Activated CD4-positive, alpha-beta T cell treated with anti-CD3 and anti-CD28 coated beads, Interleukin-2, amount 50 U/mL, for 16 hours (primary cell): ENCODE data around the gene AMER3.

Source experiments
- DNase-seq: peaks from one replicate; pipeline ENCODE4 v3.0.0-alpha.2; 2020

The AMER3 gene

DNA sequence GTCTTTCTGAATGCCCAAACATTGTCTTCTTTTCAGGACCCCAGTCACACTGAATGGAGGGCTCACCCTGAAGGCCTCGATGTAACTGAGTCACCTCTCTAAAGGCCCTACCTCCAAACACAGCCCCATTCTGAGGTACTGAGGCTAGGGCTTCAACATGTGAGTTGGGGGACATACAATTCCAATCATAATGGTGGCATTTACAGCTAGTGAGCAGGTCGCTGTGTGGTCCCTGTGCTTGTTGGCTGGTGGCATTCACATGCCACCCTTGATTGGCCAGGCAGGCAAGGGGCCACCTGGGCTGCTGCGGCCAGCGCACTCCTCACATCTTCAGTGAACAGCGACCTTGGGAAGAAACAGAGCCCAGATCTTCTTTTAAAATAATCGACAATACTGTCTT, 30.7 kb downstream of the AMER3 start:
- no peak for DNase-seq

- DNase-seq, result no peak
Measured at GRCh38 chr2:130787841-130788240, 32.5 kb downstream of the AMER3 start.

GRCh38 chr2:130790312-130790711, 35.0 kb downstream of the AMER3 start:
- no peak for DNase-seq

- no peak for DNase-seq
Measured at GRCh38 chr2:130790804-130791616, 35.7 kb downstream of the AMER3 start.

- no peak for DNase-seq
Measured at GRCh38 chr2:130791617-130791939, 36.2 kb downstream of the AMER3 start.

DNA sequence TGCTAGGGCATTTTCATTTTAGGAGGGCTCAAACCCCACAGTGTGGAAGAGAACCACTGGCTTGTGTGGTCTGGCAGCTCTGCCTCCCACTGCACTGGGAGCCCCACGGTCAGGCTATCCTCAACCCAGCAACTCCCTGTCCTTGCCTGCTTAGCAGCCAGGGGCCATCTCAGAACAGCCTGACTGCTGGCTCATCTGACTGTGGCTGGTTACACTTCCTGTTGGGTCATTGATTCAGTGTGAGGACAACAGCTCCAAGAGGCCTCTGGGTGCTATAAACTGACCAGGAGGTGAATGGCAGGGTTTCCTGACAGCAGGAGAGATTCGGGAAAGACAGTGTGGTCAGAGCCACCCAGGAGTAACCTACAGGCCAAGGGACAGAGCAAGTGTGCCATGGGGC, 40.1 kb downstream of the AMER3 start:
- no peak for DNase-seq

GRCh38 chr2:130796290-130796689, 41.0 kb downstream of the AMER3 start:
- DNase-seq, result no peak

GRCh38 chr2:130797493-130798435, 42.4 kb downstream of the AMER3 start:
- DNase-seq, result peak; percentile 93

GRCh38 chr2:130798472-130799218, 43.3 kb downstream of the AMER3 start:
- no peak for DNase-seq

GRCh38 chr2:130799295-130799694, 44.0 kb downstream of the AMER3 start:
- DNase-seq, result no peak

DNA sequence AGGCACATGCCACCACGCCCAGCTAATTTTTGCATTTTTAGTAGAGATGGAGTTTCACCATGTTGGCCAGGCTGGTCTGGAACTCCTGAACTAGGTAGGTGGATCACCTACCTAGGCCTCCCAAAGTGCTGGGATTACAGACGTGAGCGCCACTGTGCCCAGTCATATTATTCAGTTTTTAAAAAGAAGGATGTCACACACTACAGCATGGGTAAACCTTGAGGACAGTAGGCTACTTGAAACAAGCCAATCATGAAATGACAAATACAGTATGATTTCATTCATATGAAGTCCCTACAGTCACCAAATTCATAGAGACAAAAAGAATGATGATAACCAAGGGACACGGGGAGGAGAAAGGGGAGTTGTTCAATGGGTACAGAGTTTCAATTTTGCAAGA, 50.3 kb downstream of the AMER3 start:
- DNase-seq, result no peak

DNA sequence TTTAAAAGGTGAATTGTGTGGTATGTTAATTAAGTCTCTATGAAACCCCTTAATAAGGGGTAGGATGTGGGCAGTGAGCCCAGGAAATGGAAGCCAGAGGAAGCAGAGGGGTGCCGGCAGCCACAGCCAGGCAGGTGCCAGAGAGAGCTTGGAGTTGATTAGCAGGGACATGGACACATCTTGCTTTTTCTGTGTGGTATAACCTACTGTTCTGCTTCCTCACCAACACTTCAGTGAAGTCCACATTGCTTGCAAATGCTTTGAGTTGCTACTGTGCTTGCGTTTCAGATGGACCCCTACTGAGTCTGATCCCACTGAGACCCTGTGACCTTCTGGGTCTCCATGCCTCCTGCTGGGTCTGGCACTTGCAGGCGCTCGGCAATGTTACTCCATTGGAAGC, 51.0 kb downstream of the AMER3 start:
- DNase-seq, result no peak

GRCh38 chr2:130807659-130808385, 52.5 kb downstream of the AMER3 start:
- DNase-seq, result no peak

- no peak for DNase-seq
Measured at GRCh38 chr2:130808482-130809268, 53.3 kb downstream of the AMER3 start.

- no peak for DNase-seq
Measured at GRCh38 chr2:130810490-130810889, 55.1 kb downstream of the AMER3 start.

DNA sequence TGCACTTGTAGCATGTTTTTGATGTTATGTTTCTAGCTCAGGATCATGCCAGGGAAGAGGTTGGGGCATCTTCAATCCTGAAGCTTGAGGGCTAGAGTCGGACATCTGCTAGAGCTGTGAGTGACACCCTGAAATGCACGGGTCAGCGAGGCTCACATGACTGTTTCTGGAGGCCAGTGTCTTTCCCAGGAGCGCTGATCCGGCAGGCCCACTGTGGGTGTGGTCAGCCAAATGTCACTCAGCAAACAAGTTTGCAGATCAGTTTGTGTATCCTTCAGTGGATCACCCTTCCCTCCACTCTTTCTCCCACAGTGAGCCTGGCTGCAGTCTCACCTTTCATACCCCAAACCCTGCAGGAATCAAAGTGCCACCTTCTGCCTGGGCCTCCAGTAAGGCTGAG, 58.4 kb downstream of the AMER3 start:
- DNase-seq, result no peak

- no peak for DNase-seq
Measured at GRCh38 chr2:130814931-130815680, 59.8 kb downstream of the AMER3 start.
